Stimulated activated naive CD8-positive, alpha-beta T cell treated with anti-CD3 and anti-CD28 coated beads, Interleukin-15, Interleukin-2, amounts not matched to agents 100 ng/mL and 50 ng/mL, for 24 hours (primary cell): Measurements from ENCODE around the gene PM20D1.
"Not testable (repeated sequence)": the region's sequence is repeated elsewhere in the genome, so short reads cannot be mapped to it uniquely, and the experiment has no call there.

ENCODE experiments used
- H3K27ac Mint-ChIP-seq: one replicate; pipeline ENCODE4 v1.8.0; 2021; ENCODE audit warnings: mild to moderate bottlenecking, mixed read lengths
- H3K27me3 Mint-ChIP-seq: one replicate; pipeline ENCODE4 v1.8.0; 2021; ENCODE audit warnings: mixed read lengths
- H3K36me3 Mint-ChIP-seq: one replicate; pipeline ENCODE4 v1.8.0; 2021; ENCODE audit warnings: low read depth, mixed read lengths
- H3K4me1 Mint-ChIP-seq: one replicate; pipeline ENCODE4 v1.8.0; 2021; ENCODE audit warnings: low read depth, mixed read lengths
- H3K4me3 Mint-ChIP-seq: one replicate; pipeline ENCODE4 v1.8.0; 2021; ENCODE audit warnings: mild to moderate bottlenecking, mixed read lengths
- H3K9me3 Mint-ChIP-seq: one replicate; pipeline ENCODE4 v1.8.0; 2021; ENCODE audit warnings: mixed read lengths

Gene PM20D1

DNA sequence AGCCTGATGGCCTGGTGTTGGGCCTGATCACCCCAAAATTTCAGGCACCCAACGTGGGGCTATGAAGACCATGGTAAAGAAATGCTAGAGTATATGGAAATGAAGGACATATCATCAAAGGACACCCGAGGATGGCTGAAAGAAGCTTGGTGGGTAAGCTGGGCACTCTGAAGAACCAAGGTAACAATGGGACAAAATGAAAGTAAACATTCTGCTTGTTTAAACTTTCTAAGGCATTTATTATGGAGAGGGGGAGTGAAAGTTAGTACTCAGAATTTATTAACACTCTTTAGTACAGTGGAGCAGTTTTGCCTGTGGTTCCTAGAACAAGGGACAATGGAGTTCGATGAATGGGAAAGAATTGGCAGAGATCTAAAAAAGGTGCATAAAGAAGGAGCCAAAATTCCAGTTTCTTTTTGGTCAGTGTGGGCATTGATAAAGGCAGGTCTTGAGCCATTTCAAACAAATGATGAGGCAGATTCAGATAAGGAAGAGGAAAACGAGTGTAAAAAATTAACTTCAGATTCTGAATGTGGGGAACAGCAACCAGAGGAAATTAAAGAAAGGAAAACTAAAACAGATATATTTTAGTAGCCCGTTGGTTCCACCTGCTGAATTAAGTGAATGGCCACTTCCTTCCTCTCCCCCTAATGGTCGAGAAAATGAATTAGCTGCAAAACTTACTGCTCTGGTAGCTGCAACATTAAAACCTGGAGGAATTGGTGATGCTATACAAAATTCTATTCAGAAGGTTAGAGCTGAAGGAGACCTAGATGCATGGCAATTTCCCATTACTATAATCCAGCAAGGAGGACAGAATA lies 8.4 kb upstream of the PM20D1 start:
- peak overlapping the region; percentile 6 for H3K4me3 Mint-ChIP-seq
- H3K27ac Mint-ChIP-seq, result no peak overlapping the region

DNA sequence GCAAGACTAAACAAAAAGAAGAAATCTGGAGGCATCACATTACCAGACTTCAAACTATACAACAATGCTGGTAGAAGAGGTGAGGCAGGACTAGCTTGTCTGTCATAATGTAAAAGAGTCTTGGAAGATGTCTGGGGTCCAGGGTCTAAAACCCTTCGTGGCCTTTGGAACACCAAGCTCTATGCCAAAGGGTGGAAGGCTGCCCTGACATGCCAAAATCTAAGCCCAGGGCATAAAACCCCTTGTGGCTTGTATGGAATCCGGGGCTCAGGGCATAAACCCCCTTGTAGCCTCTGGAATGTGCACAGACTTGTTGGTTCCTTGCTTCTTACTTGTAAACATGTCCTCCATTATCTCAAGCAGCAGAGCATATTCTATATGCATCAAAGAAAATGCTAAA lies 7.6 kb upstream of the PM20D1 start:
- not testable (repeated sequence) for H3K4me3 Mint-ChIP-seq, H3K4me1 Mint-ChIP-seq, H3K27ac Mint-ChIP-seq, H3K27me3 Mint-ChIP-seq
- peaks cover 15% of the 10 kb centered on the region for H3K36me3 Mint-ChIP-seq
- H3K9me3 Mint-ChIP-seq, result peaks cover 16% of the 10 kb centered on the region

More for the DNA sequence above, 8.4 kb upstream of the PM20D1 start:
- H3K4me1 Mint-ChIP-seq, result peaks cover 10% of the 10 kb centered on the region
- no peaks in the 10 kb centered on the region for H3K27me3 Mint-ChIP-seq
- peaks cover 16% of the 10 kb centered on the region for H3K9me3 Mint-ChIP-seq
- peaks cover 15% of the 10 kb centered on the region for H3K36me3 Mint-ChIP-seq

GRCh38 chr1:205856433-205856832 lies 6.5 kb upstream of the PM20D1 start:
- peaks cover 10% of the 10 kb centered on the region for H3K4me1 Mint-ChIP-seq
- no peaks in the 10 kb centered on the region for H3K27me3 Mint-ChIP-seq
- no peak overlapping the region for H3K4me3 Mint-ChIP-seq
- peaks cover 15% of the 10 kb centered on the region for H3K36me3 Mint-ChIP-seq
- H3K9me3 Mint-ChIP-seq, result peaks cover 16% of the 10 kb centered on the region
- no peak overlapping the region for H3K27ac Mint-ChIP-seq

DNA sequence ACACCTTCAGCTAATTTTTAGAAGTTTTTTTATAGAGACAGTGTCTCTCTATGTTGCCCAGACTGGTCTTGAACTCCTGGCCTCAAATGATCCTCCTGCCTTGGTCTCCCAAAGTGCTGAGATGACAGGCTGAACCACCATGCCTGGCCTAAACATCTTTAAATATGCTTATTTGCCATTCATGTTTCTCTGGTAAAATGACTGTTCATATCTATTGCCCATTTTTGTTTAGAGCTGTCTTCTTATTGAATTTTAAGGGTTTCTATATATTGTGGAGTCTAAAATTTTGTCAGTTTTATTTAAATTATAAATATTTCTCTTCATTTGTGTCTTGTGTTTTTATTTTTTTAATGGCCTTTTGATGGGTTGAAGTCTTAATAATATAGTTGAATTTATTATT lies 3.0 kb upstream of the PM20D1 start:
- no peak overlapping the region for H3K27ac Mint-ChIP-seq
- peaks cover 19% of the 10 kb centered on the region for H3K36me3 Mint-ChIP-seq
- H3K4me1 Mint-ChIP-seq, result peaks cover 22% of the 10 kb centered on the region
- H3K27me3 Mint-ChIP-seq, result no peaks in the 10 kb centered on the region
- H3K4me3 Mint-ChIP-seq, result no peak overlapping the region
- H3K9me3 Mint-ChIP-seq, result peaks cover 16% of the 10 kb centered on the region

- Mint-ChIP-seq H3K4me1 (peaks cover 26% of the 10 kb centered on the region), H3K4me3 (no peak overlapping the region), H3K27me3 (no peaks in the 10 kb centered on the region), H3K27ac (no peak overlapping the region), H3K36me3 (peaks cover 19% of the 10 kb centered on the region), H3K9me3 (peaks cover 16% of the 10 kb centered on the region)
Measured at GRCh38 chr1:205851993-205852392, 2.1 kb upstream of the PM20D1 start.

DNA sequence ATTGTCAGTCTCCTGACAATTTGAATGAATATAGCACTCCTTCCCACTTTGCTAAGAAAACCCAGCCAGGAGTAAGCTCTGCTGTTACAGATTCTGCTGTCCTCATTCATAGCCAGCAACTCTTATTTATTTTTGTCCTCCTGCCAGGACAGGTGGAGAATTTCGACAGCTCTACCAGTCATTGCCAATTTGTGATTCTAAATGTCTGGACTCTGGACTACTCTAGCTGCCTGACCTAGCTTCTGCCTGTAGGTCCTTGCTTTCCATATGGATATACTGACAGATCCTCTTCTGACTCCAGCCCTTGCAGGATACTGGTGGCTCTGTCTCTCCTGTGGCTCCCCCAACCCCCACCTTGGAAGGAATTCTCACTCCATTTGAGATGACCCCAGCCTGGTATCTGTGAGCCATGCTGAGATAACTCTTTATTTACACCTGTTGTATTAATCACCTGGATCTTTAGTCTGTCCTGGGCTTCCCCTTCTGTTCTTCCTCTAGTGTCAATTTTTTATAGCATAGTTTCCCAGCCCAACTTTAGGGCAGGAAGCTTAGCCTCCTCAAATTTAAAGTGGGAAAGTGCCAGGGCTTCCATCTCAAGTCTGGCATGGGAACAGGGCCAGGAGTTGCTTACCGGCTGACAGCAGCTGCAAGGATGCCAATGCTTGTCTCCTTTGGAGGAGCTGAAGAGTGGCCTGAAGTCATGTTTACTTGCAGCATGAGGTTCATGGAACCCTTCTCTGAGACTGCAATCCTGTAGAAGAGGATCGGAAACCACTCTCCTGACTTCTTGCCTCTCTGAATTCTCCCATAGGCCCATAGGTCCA lies 6.7 kb downstream of the PM20D1 start:
- no peaks in the 10 kb centered on the region for H3K36me3 Mint-ChIP-seq
- H3K9me3 Mint-ChIP-seq, result no peaks in the 10 kb centered on the region
- no peak overlapping the region for H3K27ac Mint-ChIP-seq
- peaks cover 6% of the 10 kb centered on the region for H3K4me1 Mint-ChIP-seq
- no peak overlapping the region for H3K4me3 Mint-ChIP-seq
- no peaks in the 10 kb centered on the region for H3K27me3 Mint-ChIP-seq

GRCh38 chr1:205842229-205842628 lies 7.7 kb downstream of the PM20D1 start:
- no peaks in the 10 kb centered on the region for H3K4me1 Mint-ChIP-seq
- no peaks in the 10 kb centered on the region for H3K9me3 Mint-ChIP-seq

DNA sequence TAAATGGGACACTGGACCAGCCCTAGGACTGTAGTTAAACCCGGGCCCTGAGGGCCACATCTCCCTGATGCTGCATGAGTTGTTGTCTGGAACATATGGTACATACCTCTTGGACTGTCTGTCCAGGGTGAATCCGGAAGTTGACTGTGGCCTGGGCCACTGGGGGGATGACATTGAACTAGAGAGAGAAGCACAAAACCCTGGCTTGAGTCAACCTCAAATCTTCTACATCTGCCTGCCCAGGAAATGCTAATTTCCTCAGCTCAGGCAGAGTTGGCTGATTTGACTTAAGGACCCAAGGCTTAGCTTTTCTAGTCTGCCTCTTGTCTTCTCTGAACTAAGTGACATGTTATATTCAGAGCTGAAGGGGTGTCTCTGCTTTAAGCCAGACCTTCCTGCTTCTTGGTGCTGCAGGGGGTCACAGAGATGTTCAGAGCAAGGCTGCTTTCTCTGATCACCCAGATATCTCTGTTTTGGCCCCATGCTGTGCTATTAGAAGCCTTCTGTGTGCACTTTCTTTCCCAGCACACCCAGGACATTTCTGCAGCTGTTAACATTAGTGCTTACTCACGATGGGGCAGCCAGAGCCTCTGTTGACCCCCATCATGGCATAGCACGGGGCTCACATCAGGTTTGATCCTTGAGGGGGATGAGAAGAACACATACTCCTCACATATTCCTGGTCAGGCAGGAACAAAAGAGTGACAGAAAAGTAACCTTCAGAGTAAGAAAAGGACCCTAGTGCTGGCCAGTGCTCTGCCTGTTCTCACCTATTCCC lies 9.6 kb downstream of the PM20D1 start:
- Mint-ChIP-seq H3K36me3 (no peaks in the 10 kb centered on the region), H3K27ac (no peak overlapping the region), H3K4me3 (no peak overlapping the region), H3K4me1 (no peaks in the 10 kb centered on the region), H3K9me3 (no peaks in the 10 kb centered on the region), H3K27me3 (no peaks in the 10 kb centered on the region)

More at GRCh38 chr1:205842229-205842628, 7.7 kb downstream of the PM20D1 start:
- H3K27ac Mint-ChIP-seq, result no peak overlapping the region
- no peak overlapping the region for H3K4me3 Mint-ChIP-seq
- no peaks in the 10 kb centered on the region for H3K36me3 Mint-ChIP-seq
- H3K27me3 Mint-ChIP-seq, result no peaks in the 10 kb centered on the region

- no peaks in the 10 kb centered on the region for H3K36me3 Mint-ChIP-seq
- H3K4me1 Mint-ChIP-seq, result no peaks in the 10 kb centered on the region
- no peaks in the 10 kb centered on the region for H3K9me3 Mint-ChIP-seq
Measured at GRCh38 chr1:205837382-205837970, 12.5 kb downstream of the PM20D1 start.

GRCh38 chr1:205834751-205835150 lies 15.2 kb downstream of the PM20D1 start:
- Mint-ChIP-seq H3K4me3 (no peak overlapping the region), H3K9me3 (no peaks in the 10 kb centered on the region), H3K4me1 (no peaks in the 10 kb centered on the region), H3K36me3 (no peaks in the 10 kb centered on the region), H3K27me3 (no peaks in the 10 kb centered on the region), H3K27ac (no peak overlapping the region)

More at GRCh38 chr1:205837382-205837970, 12.5 kb downstream of the PM20D1 start:
- Mint-ChIP-seq H3K4me3 (no peak overlapping the region), H3K27me3 (no peaks in the 10 kb centered on the region), H3K27ac (no peak overlapping the region)

DNA sequence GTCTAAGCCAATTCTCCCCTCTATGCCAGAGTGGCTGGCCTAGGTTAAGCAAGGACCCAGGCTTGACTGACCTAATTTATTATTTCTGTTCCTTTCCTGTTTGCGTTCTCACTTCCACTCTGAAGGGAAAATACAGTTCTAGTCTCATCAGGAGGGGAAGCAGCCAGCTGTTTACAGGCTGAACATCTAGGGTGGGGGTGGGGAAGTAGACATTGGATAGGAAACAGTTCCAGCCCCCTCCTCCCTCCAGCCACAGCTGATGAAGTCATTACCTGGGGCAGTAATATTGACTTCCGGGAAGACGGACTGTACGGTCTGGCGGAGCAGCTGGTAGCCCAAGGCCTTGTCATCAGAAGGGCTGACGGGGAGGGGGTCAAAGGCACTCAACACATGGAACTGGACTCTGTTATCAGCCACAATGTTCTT lies 17.6 kb downstream of the PM20D1 start:
- no peaks in the 10 kb centered on the region for H3K36me3 Mint-ChIP-seq
- H3K9me3 Mint-ChIP-seq, result no peaks in the 10 kb centered on the region
- H3K4me1 Mint-ChIP-seq, result no peaks in the 10 kb centered on the region
- H3K27me3 Mint-ChIP-seq, result no peaks in the 10 kb centered on the region
- H3K27ac Mint-ChIP-seq, result no peak overlapping the region
- H3K4me3 Mint-ChIP-seq, result no peak overlapping the region

- H3K27ac Mint-ChIP-seq, result no peak overlapping the region
- H3K36me3 Mint-ChIP-seq, result no peaks in the 10 kb centered on the region
- peaks cover 30% of the 10 kb centered on the region for H3K4me1 Mint-ChIP-seq
- H3K9me3 Mint-ChIP-seq, result no peaks in the 10 kb centered on the region
- no peak overlapping the region for H3K4me3 Mint-ChIP-seq
- no peaks in the 10 kb centered on the region for H3K27me3 Mint-ChIP-seq
Measured at GRCh38 chr1:205827623-205828022, 22.3 kb downstream of the PM20D1 start.

- H3K27ac Mint-ChIP-seq, result no peak overlapping the region
- H3K9me3 Mint-ChIP-seq, result no peaks in the 10 kb centered on the region
- no peaks in the 10 kb centered on the region for H3K36me3 Mint-ChIP-seq
- no peak overlapping the region for H3K4me3 Mint-ChIP-seq
- peaks cover 30% of the 10 kb centered on the region for H3K4me1 Mint-ChIP-seq
- H3K27me3 Mint-ChIP-seq, result no peaks in the 10 kb centered on the region
Measured at GRCh38 chr1:205826995-205827394, 22.9 kb downstream of the PM20D1 start.

GRCh38 chr1:205826016-205826806 lies 23.7 kb downstream of the PM20D1 start:
- Mint-ChIP-seq H3K27ac (no peak overlapping the region), H3K4me1 (peaks cover 30% of the 10 kb centered on the region), H3K4me3 (no peak overlapping the region), H3K27me3 (no peaks in the 10 kb centered on the region), H3K36me3 (no peaks in the 10 kb centered on the region), H3K9me3 (no peaks in the 10 kb centered on the region)
